Uterus (tissue), 2 donors: Measurements from ENCODE around the gene PHB1.

Experiments used
- CTCF ChIP-seq, 4 experiments: fragments of 200-600 bp in 2 of 4; fragments of 450-650 bp in 2 of 4; sonication (generic) in 2 of 4; IDR thresholded peaks; one replicate each; pipeline ENCODE4 v1.5.1; 2016 to 2019; ENCODE audit warnings: antibody characterized with exemption in 4 of 4, mild to moderate bottlenecking in 2 of 4, moderate library complexity in 1 of 4
- POLR2A ChIP-seq, 2 donors: fragments of 450-650 bp; IDR thresholded peaks; one replicate each; pipeline ENCODE4 v1.6.1; 2016; ENCODE audit warnings: antibody characterized with exemption in 2 of 2, mild to moderate bottlenecking in 1 of 2, moderate library complexity in 1 of 2

GRCh38 chr17:49433000-49433694, 18.5 kb upstream of the PHB1 start:
- TF ChIP-seq CTCF (IDR thresholded peaks at IDR 0.05) (no peak), POLR2A (IDR thresholded peaks at IDR 0.05) (no peak)
